Epithelial cell of esophagus (primary cell): ENCODE measurements around the gene UBE2U.

ENCODE experiments used
- DNase-seq: peaks from one replicate; pipeline ENCODE4 v3.0.0; 2010; ENCODE audit warnings: low read depth
- H3K4me3 ChIP-seq: 2 replicates; pipeline ENCODE4 v1.5.1; 2011; ENCODE audit warnings: mild to moderate bottlenecking, low read length, control low read depth
- CTCF ChIP-seq: IDR thresholded peaks from 2 replicates; pipeline ENCODE4 v1.5.1; 2011; ENCODE audit warnings: low read depth, mild to moderate bottlenecking, low read length, control low read depth, inconsistent platforms; ENCODE audit not compliant: insufficient read depth; ENCODE audit errors: missing control alignments

The UBE2U gene

GRCh38 chr1:64176659-64177058, 26.8 kb upstream of the UBE2U start:
- no peak for TF ChIP-seq CTCF
- DNase-seq: no peak
- no peak overlapping the region for H3K4me3 ChIP-seq

DNA sequence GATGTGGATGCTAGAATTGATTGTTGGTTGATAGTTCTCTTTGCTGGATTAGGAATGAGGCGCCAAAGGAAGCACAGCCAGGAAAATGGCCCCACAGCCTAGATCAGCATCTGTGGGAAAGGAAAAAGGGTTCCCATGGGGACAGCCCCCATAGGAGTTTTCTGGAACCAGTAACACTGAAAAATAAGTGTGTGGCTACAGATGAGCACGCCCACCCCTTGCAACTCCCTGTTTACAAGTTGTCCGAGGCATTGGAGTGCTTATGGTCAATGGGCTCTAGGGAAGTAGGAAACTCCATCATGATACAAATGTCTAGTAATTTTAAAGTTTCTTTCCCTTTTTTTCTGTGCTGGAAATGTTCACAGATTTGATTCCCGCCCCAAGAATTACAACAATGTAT, 23.8 kb upstream of the UBE2U start:
- TF ChIP-seq CTCF: no peak
- no peak for DNase-seq
- H3K4me3 ChIP-seq: no peak overlapping the region

- H3K4me3 ChIP-seq: no peak overlapping the region
- no peak for TF ChIP-seq CTCF
- DNase-seq: no peak
These were observed 21.2 kb upstream of the UBE2U start for GRCh38 chr1:64182207-64182606.

GRCh38 chr1:64183395-64184002, 19.9 kb upstream of the UBE2U start:
- H3K4me3 ChIP-seq: no peak overlapping the region
- DNase-seq: no peak
- TF ChIP-seq CTCF: no peak

DNA sequence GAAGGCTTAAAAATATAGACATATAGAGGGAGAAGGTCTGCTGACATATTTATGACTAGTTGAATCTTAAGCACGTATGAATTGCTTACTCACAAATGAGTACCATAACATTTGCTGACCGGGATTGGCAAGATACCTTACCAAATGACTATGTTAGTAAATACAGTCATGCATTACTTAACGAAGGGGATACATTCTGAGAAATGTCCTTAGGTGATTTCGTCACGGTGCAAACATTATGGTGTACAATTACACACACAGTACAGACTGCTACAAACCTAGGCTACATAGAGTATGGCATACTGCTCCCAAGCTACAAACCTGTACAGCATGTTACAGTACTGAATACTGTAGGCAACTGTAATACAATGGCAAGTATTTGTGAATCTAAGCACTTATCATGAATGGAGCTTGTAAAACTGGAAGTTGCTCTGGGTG, 19.4 kb upstream of the UBE2U start:
- H3K4me3 ChIP-seq: no peak overlapping the region
- DNase-seq: peak; percentile 95
- TF ChIP-seq CTCF: no peak

DNA sequence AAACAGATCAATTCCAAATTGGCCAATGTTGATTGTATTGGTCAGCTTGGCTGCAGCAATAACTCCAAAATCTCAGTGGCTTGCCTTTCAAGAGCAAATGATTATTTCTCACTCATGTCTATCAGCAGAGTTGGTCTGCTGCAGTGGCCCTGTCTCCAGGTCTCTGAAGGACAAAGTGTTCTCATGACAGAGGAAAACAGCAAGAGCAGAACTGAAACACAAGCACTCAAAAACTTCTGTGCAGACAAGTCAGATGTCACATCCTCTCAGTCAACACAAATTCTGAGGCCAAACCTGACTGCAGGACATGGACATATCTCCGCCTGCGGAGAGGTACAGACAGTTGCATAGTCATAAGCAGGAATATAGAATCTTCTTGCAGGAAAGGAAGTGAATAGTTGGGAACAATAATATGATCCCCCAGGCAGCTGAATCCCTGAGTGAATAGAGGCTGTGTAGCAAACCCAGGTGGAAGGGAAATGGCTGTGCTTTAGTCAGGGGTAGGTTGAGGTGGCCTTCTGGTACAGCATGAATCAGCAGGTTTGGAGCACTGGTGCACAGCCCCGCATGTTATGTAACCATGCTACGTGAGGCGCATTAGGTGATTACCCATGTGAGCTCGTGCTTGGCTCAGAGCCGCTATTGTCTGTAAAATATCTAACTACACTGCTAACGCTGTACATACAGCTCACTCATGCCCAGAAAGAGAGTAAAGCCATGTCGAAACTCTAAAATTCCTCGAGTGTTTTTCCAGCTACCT, 17.1 kb upstream of the UBE2U start:
- no peak for TF ChIP-seq CTCF
- H3K4me3 ChIP-seq: no peak overlapping the region
- DNase-seq: peak; percentile 18

DNA sequence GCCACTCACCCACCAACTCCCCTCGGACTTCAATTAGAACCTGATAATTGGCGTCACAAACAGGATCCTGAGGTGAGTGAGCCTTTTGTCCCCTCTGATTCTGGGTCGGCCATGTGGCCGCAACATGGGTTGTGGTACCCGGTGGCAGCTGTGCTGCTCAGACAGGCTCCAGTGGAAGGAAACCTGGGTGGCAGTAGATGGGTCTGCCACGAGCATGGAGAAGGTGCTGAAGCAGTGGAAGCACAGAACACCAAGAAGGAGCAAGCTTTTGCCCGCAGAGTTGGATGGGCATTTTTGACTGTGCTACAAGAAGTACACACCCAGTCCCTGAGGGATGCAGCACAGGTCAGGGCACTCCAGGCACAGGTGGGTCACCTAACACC, 16.5 kb upstream of the UBE2U start:
- H3K4me3 ChIP-seq: no peak overlapping the region
- no peak for DNase-seq
- TF ChIP-seq CTCF: no peak
